Fibroblast of mammary gland (primary cell): ENCODE data around the gene INPP5A.

Experiments used
- DNase-seq: peaks from one replicate; pipeline ENCODE4 v3.0.0-alpha.2; 2010; ENCODE audit warnings: low read depth
- H3K4me3 ChIP-seq: 2 replicates; pipeline ENCODE4 v1.5.1; 2011; ENCODE audit warnings: low read depth, mild to moderate bottlenecking, low read length, moderate library complexity; ENCODE audit not compliant: control insufficient read depth
- TF ChIP-seq, protein P1 (sequence below): conservative IDR thresholded peaks from 2 replicates; pipeline ENCODE4 v1.5.1; 2011; ENCODE audit warnings: low read depth, low read length, inconsistent platforms; ENCODE audit not compliant: control insufficient read depth, insufficient read depth

INPP5A gene

GRCh38 chr10:132646443-132647097 is 109.0 kb downstream of the INPP5A start:
- DNase-seq: no peak

DNA sequence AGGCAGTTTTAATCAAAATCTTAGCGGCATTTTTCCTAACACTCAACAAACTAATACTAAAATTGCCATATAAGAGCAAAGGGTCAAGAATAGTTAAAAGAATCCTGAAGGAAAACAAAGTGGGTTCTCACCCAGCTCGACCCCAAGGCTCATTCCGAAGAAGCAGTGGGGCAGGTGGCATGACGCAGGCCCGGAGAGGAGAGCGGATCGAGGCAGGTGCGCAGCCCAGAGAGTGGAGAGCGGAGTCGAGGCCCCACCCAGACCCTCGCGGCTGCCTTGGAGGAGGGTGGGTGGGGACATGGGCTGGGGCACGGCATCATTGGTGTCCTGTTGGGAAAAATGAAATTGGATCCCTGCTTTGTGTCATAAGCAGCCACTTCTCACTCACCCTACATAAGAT is 109.8 kb downstream of the INPP5A start:
- H3K4me3 ChIP-seq: no peak overlapping the region
- DNase-seq: no peak
- TF ChIP-seq, protein P1, sequence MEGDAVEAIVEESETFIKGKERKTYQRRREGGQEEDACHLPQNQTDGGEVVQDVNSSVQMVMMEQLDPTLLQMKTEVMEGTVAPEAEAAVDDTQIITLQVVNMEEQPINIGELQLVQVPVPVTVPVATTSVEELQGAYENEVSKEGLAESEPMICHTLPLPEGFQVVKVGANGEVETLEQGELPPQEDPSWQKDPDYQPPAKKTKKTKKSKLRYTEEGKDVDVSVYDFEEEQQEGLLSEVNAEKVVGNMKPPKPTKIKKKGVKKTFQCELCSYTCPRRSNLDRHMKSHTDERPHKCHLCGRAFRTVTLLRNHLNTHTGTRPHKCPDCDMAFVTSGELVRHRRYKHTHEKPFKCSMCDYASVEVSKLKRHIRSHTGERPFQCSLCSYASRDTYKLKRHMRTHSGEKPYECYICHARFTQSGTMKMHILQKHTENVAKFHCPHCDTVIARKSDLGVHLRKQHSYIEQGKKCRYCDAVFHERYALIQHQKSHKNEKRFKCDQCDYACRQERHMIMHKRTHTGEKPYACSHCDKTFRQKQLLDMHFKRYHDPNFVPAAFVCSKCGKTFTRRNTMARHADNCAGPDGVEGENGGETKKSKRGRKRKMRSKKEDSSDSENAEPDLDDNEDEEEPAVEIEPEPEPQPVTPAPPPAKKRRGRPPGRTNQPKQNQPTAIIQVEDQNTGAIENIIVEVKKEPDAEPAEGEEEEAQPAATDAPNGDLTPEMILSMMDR: no peak

More at GRCh38 chr10:132646443-132647097, 109.0 kb downstream of the INPP5A start:
- TF ChIP-seq, protein P1: no peak
- H3K4me3 ChIP-seq: no peak overlapping the region

GRCh38 chr10:132648072-132648850 is 110.7 kb downstream of the INPP5A start:
- TF ChIP-seq, protein P1: no peak
- DNase-seq: no peak
- no peak overlapping the region for H3K4me3 ChIP-seq

- H3K4me3 ChIP-seq: no peak overlapping the region
- DNase-seq: no peak
- TF ChIP-seq, protein P1: no peak
These were observed 111.4 kb downstream of the INPP5A start for GRCh38 chr10:132648851-132649528.

DNA sequence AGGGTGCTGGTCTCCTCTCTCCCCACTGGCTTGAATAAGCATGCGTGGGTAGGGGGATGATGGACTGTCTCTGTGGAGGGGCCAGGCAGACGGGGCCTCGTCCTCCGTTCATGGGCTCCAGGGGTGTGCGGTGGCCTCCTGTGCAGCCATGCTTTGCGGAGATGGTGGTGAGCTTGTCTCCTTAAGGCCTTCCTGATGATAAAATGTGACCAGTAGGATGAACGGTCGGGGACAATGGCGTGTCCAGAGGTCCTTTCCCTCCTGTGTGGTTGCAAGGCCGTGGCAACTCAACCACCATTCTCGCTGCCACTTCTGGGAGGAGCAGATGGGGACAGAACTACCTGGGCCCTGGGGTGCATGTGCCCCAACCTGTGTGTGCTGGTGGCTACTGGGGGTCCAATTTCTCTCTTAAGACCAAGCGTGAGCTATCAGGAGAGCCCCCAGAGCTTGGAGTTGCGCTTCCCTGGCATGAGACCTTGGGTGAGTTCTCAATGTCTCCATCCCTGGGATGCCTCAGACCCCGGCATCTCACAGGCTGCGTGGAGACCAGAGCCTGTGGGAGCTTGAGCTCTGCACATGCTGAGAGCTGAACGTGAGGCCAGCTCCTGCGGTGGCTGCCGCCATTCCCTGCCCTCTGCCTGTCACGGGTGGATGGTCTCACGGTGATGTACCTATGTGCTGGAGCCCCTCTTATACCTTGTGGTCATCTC is 112.2 kb downstream of the INPP5A start:
- DNase-seq: no peak
- TF ChIP-seq, protein P1: no peak
- H3K4me3 ChIP-seq: no peak overlapping the region

DNA sequence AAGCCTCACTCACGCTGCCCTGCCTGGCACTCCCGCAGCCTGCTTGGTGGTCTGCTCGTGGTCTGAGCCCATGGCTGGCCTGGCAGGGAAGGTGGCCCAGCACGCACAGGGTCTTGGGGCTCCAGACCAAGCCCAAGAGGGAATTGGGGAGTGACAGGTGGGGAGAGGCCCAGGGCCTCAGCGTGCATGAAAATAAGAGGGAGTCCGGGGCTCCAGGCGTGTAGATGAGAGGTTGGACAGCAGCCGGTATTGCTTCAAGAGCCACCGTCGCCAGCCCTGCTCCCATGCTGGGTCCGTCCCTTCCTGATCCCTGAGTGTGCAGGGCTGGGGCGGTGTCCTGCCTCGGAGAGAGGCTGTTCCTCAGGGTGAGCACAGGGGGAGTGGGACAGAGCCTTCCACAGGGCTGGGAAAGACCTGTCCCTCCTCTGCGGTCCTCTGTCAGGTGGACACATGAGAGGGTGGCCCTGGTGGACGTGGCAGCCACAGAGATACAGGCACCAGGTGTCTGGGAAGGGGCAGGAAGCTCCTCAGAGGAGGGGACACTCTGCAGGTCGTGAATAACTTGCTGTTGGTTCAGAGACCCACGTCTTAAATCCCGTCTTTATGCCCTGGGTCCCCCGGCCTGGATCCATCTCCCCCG is 113.1 kb downstream of the INPP5A start:
- TF ChIP-seq, protein P1: no peak
- no peak overlapping the region for H3K4me3 ChIP-seq
- no peak for DNase-seq
